ENCODE results near the gene PCDHGA12.
A peak's percentile ranks its signal among the peaks of the same experiment; 100 is the strongest.
"Not testable (repeated sequence)": the region's sequence is repeated elsewhere in the genome, so short reads cannot be mapped to it uniquely, and the experiment has no call there.

Gene PCDHGA12

DNA sequence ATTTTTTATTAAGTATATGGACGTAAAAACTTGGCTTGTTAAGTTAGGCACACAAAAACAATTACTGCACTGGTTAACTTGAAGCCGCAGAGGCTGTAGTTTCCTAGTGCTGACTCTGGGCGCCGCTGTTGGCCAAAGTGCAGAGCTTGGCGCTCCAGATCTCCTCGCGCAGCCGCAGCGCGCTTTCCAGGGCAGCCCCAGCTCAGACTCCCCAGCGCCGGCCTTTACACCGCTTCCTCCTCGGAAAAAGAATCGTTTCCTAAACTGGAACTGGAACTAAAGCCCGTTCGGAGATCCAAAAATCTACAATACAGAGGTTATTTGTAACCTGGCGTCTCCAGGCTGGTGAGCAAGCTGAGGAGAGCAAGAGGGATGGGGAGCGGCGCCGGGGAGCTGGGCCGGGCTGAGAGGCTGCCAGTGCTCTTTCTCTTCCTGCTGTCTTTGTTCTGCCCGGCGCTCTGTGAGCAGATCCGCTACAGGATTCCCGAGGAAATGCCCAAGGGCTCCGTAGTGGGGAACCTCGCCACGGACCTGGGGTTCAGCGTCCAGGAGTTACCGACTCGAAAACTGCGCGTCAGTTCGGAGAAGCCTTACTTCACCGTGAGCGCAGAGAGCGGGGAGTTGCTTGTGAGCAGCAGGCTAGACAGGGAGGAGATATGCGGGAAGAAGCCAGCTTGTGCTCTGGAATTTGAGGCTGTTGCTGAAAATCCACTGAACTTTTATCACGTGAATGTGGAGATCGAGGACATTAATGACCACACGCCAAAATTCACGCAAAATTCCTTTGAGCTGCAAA is 32.4 kb upstream of the PCDHGA12 start, which contains the start of gene PCDHGB5:
Gene PCDHGB5, plus strand, starts transcription at position 192 of the 796 bp plus-strand sequence. Its CDS starts 181 bp downstream, at position 373.
- Histone ChIP-seq H3K9me3 (ENCODE audit: control extremely low read depth in 1 of 5, control insufficient read depth in 4 of 5, insufficient read depth in 2 of 5, low read depth in 1 of 5, low read length in 4 of 5) (peaks cover 8 to 69% (median 52%) of the 10 kb centered on the region in 5 experiments), H3K27me3 (replicated peaks in 2 of 5; ENCODE audit: control insufficient read depth in 4 of 5, insufficient read depth in 5 of 5, low read length in 4 of 5) (peaks cover 22 to 70% (median 31%) of the 10 kb centered on the region in 5 experiments), H3K4me3 (ENCODE audit: control insufficient read depth in 1 of 7, extremely low read depth in 1 of 7, insufficient read depth in 4 of 7, low read depth in 2 of 7, low read length in 6 of 7) (peak within 1 kb of the TSS in 5 of 7 experiments; percentile 29 to 71 (median 48))
- H3K36me3 ChIP-seq (ENCODE audit: control insufficient read depth in 4 of 4, insufficient read depth in 4 of 4, low read length in 3 of 4); POLR2A ChIA-PET; H3K27ac ChIP-seq (ENCODE audit: insufficient read depth in 1 of 2, low read depth in 1 of 2, low read length in 2 of 2, poor library complexity in 1 of 2, severe bottlenecking in 2 of 2); H3K4me1 ChIP-seq (ENCODE audit: control extremely low read depth in 1 of 4, control insufficient read depth in 4 of 4, insufficient read depth in 4 of 4, low read length in 3 of 4): not testable (repeated sequence)
- DNase-seq = peak; percentile 43 to 81 (median 79)
- WGBS (ENCODE audit: insufficient coverage) = 4% methylated on average over 9 of the region's 43 CpGs
- CTCF ChIA-PET = interaction anchor here (0.6 to 4.1 kb wide), 14 partner anchors 9 to 166 kb away, joined by 3 to 20 read pairs (median 4); partner anchors contain the start of genes PCDHGA10, PCDHGA11, PCDHGB3 and PCDHGB6

DNA sequence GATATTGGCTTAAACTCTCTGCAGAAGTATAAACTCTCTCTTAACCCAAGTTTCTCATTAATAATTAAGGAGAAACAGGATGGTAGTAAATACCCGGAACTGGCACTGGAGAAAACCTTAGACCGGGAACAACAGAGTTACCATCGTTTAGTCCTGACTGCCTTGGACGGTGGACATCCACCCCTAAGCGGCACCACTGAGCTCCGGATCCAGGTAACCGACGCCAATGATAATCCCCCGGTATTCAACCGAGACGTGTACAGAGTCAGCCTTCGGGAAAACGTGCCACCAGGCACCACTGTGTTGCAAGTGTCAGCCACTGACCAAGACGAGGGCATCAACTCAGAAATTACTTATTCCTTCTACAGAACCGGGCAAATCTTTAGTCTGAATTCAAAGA is 31.7 kb upstream of the PCDHGA12 start:
- ChIA-PET CTCF (interaction anchor here (0.6 to 4.1 kb wide), 6 partner anchors 8 to 164 kb away, joined by 3 to 20 read pairs (median 10); partner anchors contain the start of genes PCDHGA10, PCDHGA11, PCDHGB3 and PCDHGB6), POLR2A (no interaction called here)
- peaks cover 24 to 70% (median 28%) of the 10 kb centered on the region in 5 experiments for H3K27me3 ChIP-seq (replicated peaks in 2 of 5; ENCODE audit: control insufficient read depth in 4 of 5, insufficient read depth in 5 of 5, low read length in 4 of 5)
- peaks cover 8 to 69% (median 52%) of the 10 kb centered on the region in 5 experiments for H3K9me3 ChIP-seq (ENCODE audit: control extremely low read depth in 1 of 5, control insufficient read depth in 4 of 5, insufficient read depth in 2 of 5, low read depth in 1 of 5, low read length in 4 of 5)
- no peaks in the 10 kb centered on the region for H3K4me1 ChIP-seq (ENCODE audit: control extremely low read depth in 1 of 4, control insufficient read depth in 4 of 4, insufficient read depth in 4 of 4, low read length in 3 of 4)
- WGBS (ENCODE audit: insufficient coverage) = 27% methylated on average over 14 of the region's 15 CpGs
- H3K27ac ChIP-seq (ENCODE audit: insufficient read depth in 1 of 2, low read depth in 1 of 2, low read length in 2 of 2, poor library complexity in 1 of 2, severe bottlenecking in 2 of 2) = no peak overlapping the region
- no peaks in the 10 kb centered on the region for H3K36me3 ChIP-seq (ENCODE audit: control insufficient read depth in 4 of 4, insufficient read depth in 4 of 4, low read length in 3 of 4)
- no peak for DNase-seq
- peak overlapping the region in 1 of 7 experiments; percentile 28 for H3K4me3 ChIP-seq (ENCODE audit: control insufficient read depth in 1 of 7, extremely low read depth in 1 of 7, insufficient read depth in 4 of 7, low read depth in 2 of 7, low read length in 6 of 7)

DNA sequence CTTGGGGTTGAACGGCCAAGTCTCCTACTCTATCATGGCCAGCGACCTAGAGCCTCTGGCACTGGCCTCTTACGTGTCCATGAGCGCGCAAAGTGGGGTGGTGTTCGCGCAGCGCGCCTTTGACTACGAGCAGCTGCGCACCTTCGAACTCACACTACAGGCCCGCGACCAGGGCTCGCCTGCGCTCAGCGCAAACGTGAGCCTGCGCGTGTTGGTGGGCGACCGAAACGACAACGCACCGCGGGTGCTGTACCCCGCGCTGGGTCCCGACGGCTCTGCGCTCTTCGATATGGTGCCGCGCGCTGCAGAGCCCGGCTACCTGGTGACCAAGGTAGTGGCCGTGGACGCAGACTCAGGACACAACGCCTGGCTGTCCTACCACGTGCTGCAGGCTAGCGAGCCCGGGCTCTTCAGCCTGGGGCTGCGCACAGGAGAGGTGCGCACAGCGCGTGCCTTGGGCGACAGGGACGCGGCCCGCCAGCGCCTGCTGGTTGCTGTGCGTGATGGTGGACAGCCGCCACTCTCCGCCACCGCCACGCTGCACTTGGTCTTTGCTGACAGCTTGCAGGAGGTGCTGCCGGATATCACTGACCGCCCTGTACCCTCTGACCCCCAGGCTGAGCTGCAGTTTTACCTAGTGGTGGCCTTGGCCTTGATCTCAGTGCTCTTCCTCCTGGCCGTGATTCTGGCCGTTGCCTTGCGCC is 30.6 kb upstream of the PCDHGA12 start:
- ChIA-PET POLR2A (no interaction called here), CTCF (interaction anchor here (1.1 to 4.1 kb wide), 6 partner anchors 13 to 165 kb away, joined by 3 to 15 read pairs (median 4); partner anchors contain the start of genes PCDHGA10, PCDHGA11, PCDHGB3 and PCDHGB4)
- no peaks in the 10 kb centered on the region for H3K36me3 ChIP-seq (ENCODE audit: control insufficient read depth in 4 of 4, insufficient read depth in 4 of 4, low read length in 3 of 4)

DNA sequence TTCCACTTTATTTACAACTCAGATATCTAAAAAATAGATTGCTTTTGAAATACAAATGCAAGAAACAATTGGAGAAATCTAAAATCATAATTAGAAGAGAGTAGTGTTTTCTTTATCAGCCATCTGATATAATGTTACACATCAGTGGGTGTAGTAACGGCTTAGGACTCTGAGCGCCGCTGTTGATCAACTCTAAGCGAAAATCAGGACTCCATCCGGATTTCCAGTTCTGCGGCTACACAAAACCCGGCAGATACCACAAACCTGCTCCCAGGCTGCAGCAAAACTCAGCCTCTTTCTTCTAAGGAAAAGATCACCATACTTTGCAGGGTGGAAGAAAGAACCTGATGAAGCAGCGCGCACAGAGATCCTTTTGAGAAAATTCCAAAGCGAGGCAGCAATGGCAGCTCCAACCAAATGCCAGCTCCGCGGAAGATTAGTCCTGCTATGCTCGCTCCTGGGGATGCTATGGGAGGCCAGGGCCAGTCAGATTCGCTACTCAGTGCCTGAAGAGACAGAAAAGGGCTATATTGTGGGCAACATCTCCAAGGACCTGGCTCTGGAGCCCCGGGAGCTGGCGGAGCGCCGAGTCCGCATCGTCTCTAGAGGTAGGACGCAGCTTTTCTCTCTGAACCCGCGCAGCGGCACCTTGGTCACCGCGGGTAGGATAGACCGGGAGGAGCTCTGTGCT is 27.6 kb upstream of the PCDHGA12 start, which contains the start of gene PCDHGA9:
Gene PCDHGA9, plus strand, starts transcription at position 226 of the 691 bp plus-strand sequence. Its CDS starts 175 bp downstream, at position 401.
- Histone ChIP-seq H3K27me3 (replicated peaks in 2 of 5; ENCODE audit: control insufficient read depth in 4 of 5, insufficient read depth in 5 of 5, low read length in 4 of 5) (peaks cover 28 to 83% (median 37%) of the 10 kb centered on the region in 5 experiments), H3K4me1 (ENCODE audit: control extremely low read depth in 1 of 4, control insufficient read depth in 4 of 4, insufficient read depth in 4 of 4, low read length in 3 of 4) (no peaks in the 10 kb centered on the region), H3K4me3 (ENCODE audit: control insufficient read depth in 1 of 7, extremely low read depth in 1 of 7, insufficient read depth in 4 of 7, low read depth in 2 of 7, low read length in 6 of 7) (peak within 1 kb of the TSS in 3 of 7 experiments; percentile 7 to 42 (median 11)), H3K9me3 (ENCODE audit: control extremely low read depth in 1 of 5, control insufficient read depth in 4 of 5, insufficient read depth in 2 of 5, low read depth in 1 of 5, low read length in 4 of 5) (peaks cover 7 to 68% (median 50%) of the 10 kb centered on the region in 5 experiments), H3K36me3 (ENCODE audit: control insufficient read depth in 4 of 4, insufficient read depth in 4 of 4, low read length in 3 of 4) (no peaks in the 10 kb centered on the region), H3K27ac (ENCODE audit: insufficient read depth in 1 of 2, low read depth in 1 of 2, low read length in 2 of 2, poor library complexity in 1 of 2, severe bottlenecking in 2 of 2) (no peak within 1 kb of the TSS)
- peak in 2 of 3 donors; percentile 45 to 51 for DNase-seq
- ChIA-PET POLR2A (no interaction called here), CTCF (interaction anchor here (0.7 to 1.2 kb wide), 4 partner anchors 14 to 161 kb away, joined by 3 to 5 read pairs (median 4); partner anchors contain the start of gene PCDHGB7)
- 19% methylated on average over 26 of the region's 27 CpGs for WGBS (ENCODE audit: insufficient coverage)

More for the DNA sequence above, 30.6 kb upstream of the PCDHGA12 start:
- Histone ChIP-seq H3K27me3 (replicated peaks in 2 of 5; ENCODE audit: control insufficient read depth in 4 of 5, insufficient read depth in 5 of 5, low read length in 4 of 5) (peaks cover 26 to 70% (median 32%) of the 10 kb centered on the region in 5 experiments), H3K4me3 (ENCODE audit: control insufficient read depth in 1 of 7, extremely low read depth in 1 of 7, insufficient read depth in 4 of 7, low read depth in 2 of 7, low read length in 6 of 7) (no peak overlapping the region), H3K27ac (ENCODE audit: insufficient read depth in 1 of 2, low read depth in 1 of 2, low read length in 2 of 2, poor library complexity in 1 of 2, severe bottlenecking in 2 of 2) (no peak overlapping the region), H3K9me3 (ENCODE audit: control extremely low read depth in 1 of 5, control insufficient read depth in 4 of 5, insufficient read depth in 2 of 5, low read depth in 1 of 5, low read length in 4 of 5) (peaks cover 8 to 68% (median 54%) of the 10 kb centered on the region in 5 experiments), H3K4me1 (ENCODE audit: control extremely low read depth in 1 of 4, control insufficient read depth in 4 of 4, insufficient read depth in 4 of 4, low read length in 3 of 4) (no peaks in the 10 kb centered on the region)
- no peak for DNase-seq
- WGBS (ENCODE audit: insufficient coverage) = 25% methylated on average over 59 of the region's 61 CpGs

DNA sequence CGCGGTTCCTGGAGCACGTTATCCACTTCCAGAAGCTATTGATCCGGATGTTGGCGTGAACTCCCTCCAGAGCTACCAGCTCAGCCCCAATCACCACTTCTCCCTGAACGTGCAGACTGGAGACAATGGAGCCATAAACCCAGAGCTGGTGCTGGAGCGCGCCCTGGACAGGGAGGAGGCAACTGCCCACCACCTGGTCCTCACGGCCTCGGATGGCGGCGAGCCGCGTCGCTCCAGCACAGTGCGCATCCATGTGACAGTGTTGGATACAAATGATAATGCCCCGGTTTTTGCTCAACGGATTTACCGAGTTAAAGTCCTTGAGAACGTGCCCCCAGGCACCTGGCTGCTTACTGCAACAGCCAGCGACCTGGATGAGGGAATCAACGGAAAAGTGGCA is 26.9 kb upstream of the PCDHGA12 start:
- WGBS (ENCODE audit: insufficient coverage) = 21% methylated on average over 21 of the region's 22 CpGs
- Histone ChIP-seq H3K9me3 (ENCODE audit: control extremely low read depth in 1 of 5, control insufficient read depth in 4 of 5, insufficient read depth in 2 of 5, low read depth in 1 of 5, low read length in 4 of 5) (peaks cover 7 to 67% (median 53%) of the 10 kb centered on the region in 5 experiments), H3K27me3 (replicated peaks in 2 of 5; ENCODE audit: control insufficient read depth in 4 of 5, insufficient read depth in 5 of 5, low read length in 4 of 5) (peaks cover 33 to 89% (median 40%) of the 10 kb centered on the region in 5 experiments), H3K4me1 (ENCODE audit: control extremely low read depth in 1 of 4, control insufficient read depth in 4 of 4, insufficient read depth in 4 of 4, low read length in 3 of 4) (no peaks in the 10 kb centered on the region), H3K36me3 (ENCODE audit: control insufficient read depth in 4 of 4, insufficient read depth in 4 of 4, low read length in 3 of 4) (no peaks in the 10 kb centered on the region), H3K27ac (ENCODE audit: insufficient read depth in 1 of 2, low read depth in 1 of 2, low read length in 2 of 2, poor library complexity in 1 of 2, severe bottlenecking in 2 of 2) (no peak overlapping the region), H3K4me3 (ENCODE audit: control insufficient read depth in 1 of 7, extremely low read depth in 1 of 7, insufficient read depth in 4 of 7, low read depth in 2 of 7, low read length in 6 of 7) (no peak overlapping the region)
- DNase-seq = no peak
- ChIA-PET CTCF (interaction anchor here (0.7 to 1.2 kb wide), 4 partner anchors 14 to 161 kb away, joined by 3 to 5 read pairs (median 4); partner anchors contain the start of gene PCDHGB7), POLR2A (no interaction called here)

DNA sequence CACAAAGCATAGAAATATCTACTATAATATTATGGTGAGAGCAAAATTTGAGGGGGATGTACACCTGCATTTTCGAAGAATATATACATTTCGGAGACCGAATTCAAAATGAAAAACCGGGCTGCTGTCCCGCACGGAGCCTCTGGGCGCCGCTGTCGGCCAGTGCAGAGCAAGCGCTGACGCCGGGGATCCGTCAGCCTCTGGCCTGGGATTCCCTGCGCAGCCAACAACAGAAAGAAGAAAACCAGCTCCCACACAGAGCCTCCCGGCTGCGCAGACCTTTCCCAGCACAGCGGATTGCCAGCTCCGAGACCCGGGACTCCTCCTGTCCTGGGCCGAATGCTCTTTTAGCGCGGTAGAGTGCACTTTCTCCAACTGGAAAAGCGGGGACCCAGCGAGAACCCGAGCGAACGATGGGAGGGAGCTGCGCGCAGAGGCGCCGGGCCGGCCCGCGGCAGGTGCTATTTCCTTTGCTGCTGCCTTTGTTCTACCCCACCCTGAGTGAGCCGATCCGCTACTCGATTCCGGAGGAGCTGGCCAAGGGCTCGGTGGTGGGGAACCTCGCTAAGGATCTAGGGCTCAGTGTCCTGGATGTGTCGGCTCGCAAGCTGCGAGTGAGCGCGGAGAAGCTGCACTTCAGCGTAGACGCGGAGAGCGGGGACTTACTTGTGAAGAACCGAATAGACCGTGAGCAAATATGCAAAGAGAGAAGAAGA is 22.4 kb upstream of the PCDHGA12 start, which contains the start of gene PCDHGB6:
Gene PCDHGB6, plus strand, starts transcription at position 232 of the 716 bp plus-strand sequence. Its CDS starts 182 bp downstream, at position 414.
- H3K9me3 ChIP-seq (ENCODE audit: control extremely low read depth in 1 of 5, control insufficient read depth in 4 of 5, insufficient read depth in 2 of 5, low read depth in 1 of 5, low read length in 4 of 5) = peaks cover 7 to 54% (median 47%) of the 10 kb centered on the region in 5 experiments
- DNase-seq = peak; percentile 53 to 77 (median 73)

More for the DNA sequence above, 22.4 kb upstream of the PCDHGA12 start, which contains the start of gene PCDHGB6:
- H3K27ac ChIP-seq (ENCODE audit: insufficient read depth in 1 of 2, low read depth in 1 of 2, low read length in 2 of 2, poor library complexity in 1 of 2, severe bottlenecking in 2 of 2); POLR2A ChIA-PET; H3K36me3 ChIP-seq (ENCODE audit: control insufficient read depth in 4 of 4, insufficient read depth in 4 of 4, low read length in 3 of 4); H3K4me1 ChIP-seq (ENCODE audit: control extremely low read depth in 1 of 4, control insufficient read depth in 4 of 4, insufficient read depth in 4 of 4, low read length in 3 of 4): not testable (repeated sequence)
- peaks cover 31 to 89% (median 48%) of the 10 kb centered on the region in 5 experiments for H3K27me3 ChIP-seq (replicated peaks in 2 of 5; ENCODE audit: control insufficient read depth in 4 of 5, insufficient read depth in 5 of 5, low read length in 4 of 5)
- peak within 1 kb of the TSS in 6 of 7 experiments; percentile 23 to 75 (median 52) for H3K4me3 ChIP-seq (ENCODE audit: control insufficient read depth in 1 of 7, extremely low read depth in 1 of 7, insufficient read depth in 4 of 7, low read depth in 2 of 7, low read length in 6 of 7)
- WGBS (ENCODE audit: insufficient coverage) = 9% methylated on average over 36 of the region's 51 CpGs
- CTCF ChIA-PET = interaction anchor here (0.8 to 4.6 kb wide), 14 partner anchors 11 to 186 kb away, joined by 3 to 28 read pairs (median 4); partner anchors contain the start of genes PCDHGA12, PCDHGB3, PCDHGB5 and PCDHGC3
